Activated CD4-positive, alpha-beta T cell treated with anti-CD3 and anti-CD28 coated beads, Interleukin-2, amount 50 U/mL, for 16 hours (primary cell): Measurements from ENCODE around the gene TINCR.
A peak's percentile ranks its signal among the peaks of the same experiment; 100 is the strongest.
"Not testable (repeated sequence)": the region's sequence is repeated elsewhere in the genome, so short reads cannot be mapped to it uniquely, and the experiment has no call there.

Experiments used
- DNase-seq: peaks from one replicate; pipeline ENCODE4 v3.0.0-alpha.2; 2020

The TINCR gene

GRCh38 chr19:5558101-5558621, 9.6 kb downstream of the TINCR start:
- DNase-seq: no peak

- no peak for DNase-seq
These were observed 10.1 kb downstream of the TINCR start for GRCh38 chr19:5557691-5558090.

- no peak for DNase-seq
These were observed 12.9 kb downstream of the TINCR start for GRCh38 chr19:5554828-5555227.

- no peak for DNase-seq
These were observed 13.9 kb downstream of the TINCR start for GRCh38 chr19:5553892-5554291.

- peak; percentile 9 for DNase-seq
These were observed 19.9 kb downstream of the TINCR start for GRCh38 chr19:5547881-5548280.

GRCh38 chr19:5545984-5546383, 21.8 kb downstream of the TINCR start:
- peak; percentile 5 for DNase-seq

GRCh38 chr19:5545051-5545450, 22.7 kb downstream of the TINCR start:
- DNase-seq: no peak

GRCh38 chr19:5542665-5543064, 25.1 kb downstream of the TINCR start:
- no peak for DNase-seq

GRCh38 chr19:5541456-5541855, 26.3 kb downstream of the TINCR start:
- no peak for DNase-seq

- no peak for DNase-seq
These were observed 27.5 kb downstream of the TINCR start for GRCh38 chr19:5540208-5540607.

GRCh38 chr19:5537870-5538269, 29.9 kb downstream of the TINCR start:
- DNase-seq: no peak

- not testable (repeated sequence) for DNase-seq
These were observed 30.7 kb downstream of the TINCR start for GRCh38 chr19:5536982-5537579.

GRCh38 chr19:5536337-5536894, 31.3 kb downstream of the TINCR start:
- no peak for DNase-seq

GRCh38 chr19:5534787-5535586, 32.8 kb downstream of the TINCR start:
- no peak for DNase-seq

- DNase-seq: no peak
These were observed 34.5 kb downstream of the TINCR start for GRCh38 chr19:5533257-5533656.

GRCh38 chr19:5530701-5531100, 37.1 kb downstream of the TINCR start:
- no peak for DNase-seq

GRCh38 chr19:5526691-5527090, 41.1 kb downstream of the TINCR start:
- DNase-seq: no peak

GRCh38 chr19:5524081-5524480, 43.7 kb downstream of the TINCR start:
- no peak for DNase-seq

GRCh38 chr19:5522106-5522505, 45.6 kb downstream of the TINCR start:
- no peak for DNase-seq

GRCh38 chr19:5520501-5520900, 47.3 kb downstream of the TINCR start:
- DNase-seq: no peak

- no peak for DNase-seq
These were observed 48.7 kb downstream of the TINCR start for GRCh38 chr19:5519076-5519475.

- DNase-seq: no peak
These were observed 52.0 kb downstream of the TINCR start for GRCh38 chr19:5515737-5516136.

GRCh38 chr19:5514001-5514400, 53.8 kb downstream of the TINCR start:
- no peak for DNase-seq

- no peak for DNase-seq
These were observed 55.0 kb downstream of the TINCR start for GRCh38 chr19:5512715-5513114.
